Measurements from ENCODE around the gene HDAC7. TPM values are rescaled to one million over a fixed set of nuclear protein-coding genes. Genes with fewer than 3 reads are reported as not detected.

Gene HDAC7
- total and polyA plus RNA-seq, 2 experiments from 2014 or later: 41.3 to 60.1 TPM

DNA sequence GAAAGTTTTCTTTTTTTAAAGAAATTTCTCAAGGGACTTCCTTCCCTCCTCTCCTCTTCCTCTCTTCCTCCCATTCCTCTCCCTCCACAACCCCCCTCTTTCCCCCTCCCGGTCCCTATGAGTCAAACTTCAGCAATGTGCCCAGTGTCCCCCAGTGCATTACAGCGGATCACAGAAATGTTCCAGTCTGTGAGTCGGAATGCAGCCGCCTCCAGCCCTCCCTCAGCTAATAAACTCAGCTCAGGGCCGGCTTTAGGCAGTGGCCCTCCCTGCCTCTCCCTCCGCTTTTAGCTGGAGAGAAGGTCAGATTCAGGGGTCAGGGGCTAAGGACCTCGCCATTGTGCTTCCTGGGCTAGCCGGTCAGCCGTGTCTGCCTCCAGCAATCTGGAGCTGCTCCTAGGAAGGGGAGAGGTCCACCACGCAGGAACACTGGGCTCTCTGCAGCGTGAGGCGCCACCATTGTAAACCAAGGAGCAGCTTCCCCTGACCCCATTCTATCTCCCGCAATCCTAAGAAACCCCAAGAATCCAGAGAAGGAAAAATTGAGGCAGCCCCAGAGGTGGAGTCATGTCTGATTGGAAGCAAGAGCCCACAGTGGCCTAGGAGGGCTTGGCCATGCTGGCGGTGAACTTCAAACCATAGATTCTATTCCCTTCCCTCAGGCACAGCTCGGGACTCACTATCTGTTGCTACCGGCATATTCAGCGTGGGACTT lies 1.1 kb upstream of the HDAC7 start:
- peaks cover 4% of the 10 kb centered on the region; the same call in 2 of the 3 replicates for H3K36me3 Mint-ChIP-seq (ENCODE audit: low read depth)
- H3K4me1 Mint-ChIP-seq: peaks cover 63% of the 10 kb centered on the region
- peak overlapping the region; percentile 77 for H2AFZ ChIP-seq
- peak; percentile 92 for DNase-seq (ENCODE audit: low spot score)
- peak overlapping the region; percentile 87 for H3K4me3 ChIP-seq
- no peaks in the 10 kb centered on the region; the same call in 1 of the 2 replicates for H4K20me1 ChIP-seq (replicated peaks; ENCODE audit: insufficient read depth)
- peaks cover 40% of the 10 kb centered on the region for H3K79me2 ChIP-seq (replicated peaks; ENCODE audit: insufficient read depth)
- no peaks in the 10 kb centered on the region for H3K27me3 ChIP-seq (ENCODE audit: insufficient read depth)
- H3K36me3 ChIP-seq (ENCODE audit: insufficient read depth): no peaks in the 10 kb centered on the region
- H3K27me3 Mint-ChIP-seq (ENCODE audit: insufficient read depth, low read depth, poor library complexity): peaks cover 22% of the 10 kb centered on the region
- H3K27ac ChIP-seq (ENCODE audit: low read depth): peak overlapping the region; percentile 96
- H3K9me3 Mint-ChIP-seq: no peaks in the 10 kb centered on the region
- H3K4me3 Mint-ChIP-seq: peak overlapping the region; percentile 90
- peak overlapping the region; percentile 99 for H3K27ac Mint-ChIP-seq
- H3K4me1 ChIP-seq (ENCODE audit: insufficient read depth): peaks cover 60% of the 10 kb centered on the region
- H3K9me2 ChIP-seq (ENCODE audit: insufficient read depth): 0 out of 2 replicates have a peak, but pooled peaks cover 3% of the 10 kb centered on the region
- TF ChIP-seq CREB1 (CRISPR knock-in tag; IDR thresholded peaks at IDR 0.05; ENCODE audit: low read depth): no peak
- 0 out of 2 replicates have a peak, but pooled peaks have one; percentile 20 for TF ChIP-seq ETS1 (IDR thresholded peaks at IDR 0.05)
- no peak for TF ChIP-seq ZNF462 (CRISPR knock-in tag; IDR thresholded peaks at IDR 0.05)
- peak; percentile 43 for ATAC-seq
- H3F3A ChIP-seq (replicated peaks; ENCODE audit: low read depth): peaks cover 3% of the 10 kb centered on the region; the same call in 1 of the 2 replicates
- peak overlapping the region; percentile 99 for H3K4me2 ChIP-seq

All from GM23338 (cell line).